H1 (cell line): ENCODE data around the gene PSTK. TPM values are rescaled to one million over a fixed set of nuclear protein-coding genes. Genes with fewer than 3 reads are reported as not detected.

Source experiments
- CTCF ChIA-PET: fragments of 300-600 bp; sonication (Branson Sonifier 250); formaldehyde crosslinking; loops from one replicate; lab custom pipeline; 2021; ENCODE audit not compliant: partially characterized antibody; lab: Charles Lee
- POLR2A ChIA-PET: fragments of 300-600 bp; sonication (Branson Sonifier 250); formaldehyde crosslinking; loops from one replicate; lab custom pipeline; 2021; ENCODE audit warnings: inconsistent platforms; ENCODE audit not compliant: partially characterized antibody; lab: Charles Lee
- DNase-seq, 2 experiments: peaks; one replicate each; pipeline versions ENCODE4 v3.0.0 to v3.0.0-alpha.2; 2010 to 2022; ENCODE audit warnings: low spot score in 2 of 2, low read depth in 1 of 2, mixed read lengths in 1 of 2
- FAIRE-seq: peaks from 2 replicates; lab custom pipeline; 2011; peaks lifted over from hg19 to GRCh38; lab: Jason Lieb, UNC
- H2AFZ ChIP-seq: 2 replicates; pipeline ENCODE4 v1.8.1; 2012; ENCODE audit warnings: low read length, inconsistent platforms
- H2AK5ac ChIP-seq: 2 replicates; pipeline ENCODE4 v1.6.1; 2013; ENCODE audit warnings: low read depth, low read length
- H2BK120ac ChIP-seq: replicated peaks from 2 replicates; pipeline ENCODE3; 2013; ENCODE audit warnings: low read depth, low read length, inconsistent platforms
- H2BK12ac ChIP-seq: 2 replicates; pipeline ENCODE4 v1.6.1; 2013; ENCODE audit warnings: low read depth, low read length
- H2BK15ac ChIP-seq: 2 replicates; pipeline ENCODE4 v1.6.1; 2013; ENCODE audit warnings: low read length
- H2BK20ac ChIP-seq: 2 replicates; pipeline ENCODE4 v1.6.1; 2013; ENCODE audit warnings: low read length
- H2BK5ac ChIP-seq: 2 replicates; pipeline ENCODE4 v1.6.1; 2013; ENCODE audit warnings: low read depth, low read length
- H3K14ac ChIP-seq: 2 replicates; pipeline ENCODE4 v1.6.1; 2013; ENCODE audit warnings: inconsistent platforms; ENCODE audit not compliant: insufficient read length
- H3K18ac ChIP-seq: 2 replicates; pipeline ENCODE4 v1.6.1; 2013; ENCODE audit warnings: low read length; ENCODE audit errors: extremely low read depth
- H3K23ac ChIP-seq: 2 replicates; pipeline ENCODE4 v1.6.1; 2013; ENCODE audit warnings: inconsistent platforms; ENCODE audit not compliant: insufficient read length
- H3K23me2 ChIP-seq: 2 replicates; pipeline ENCODE4 v1.6.1; 2013; ENCODE audit warnings: low read depth, low read length
- H3K27ac ChIP-seq: 2 replicates; pipeline ENCODE4 v1.6.1; 2011; ENCODE audit warnings: low read depth, low read length, inconsistent platforms
- H3K27me3 ChIP-seq, 4 experiments: replicated peaks in 1 of 4; 1 replicate in 1 of 4; 2 replicates in 3 of 4; pipeline versions ENCODE4 v1.6.1 to v1.8.1; 2011 to 2013; ENCODE audit warnings: low read length in 3 of 4, mild to moderate bottlenecking in 3 of 4, inconsistent platforms in 2 of 4, mixed read lengths in 2 of 4, moderate library complexity in 1 of 4; ENCODE audit not compliant: control insufficient read depth in 3 of 4, insufficient read depth in 3 of 4; ENCODE audit errors: extremely low read depth in 1 of 4
- H3K36me3 ChIP-seq, 4 experiments: 2 replicates each; pipeline versions ENCODE4 v1.6.1 to v1.8.1; 2011 to 2013; ENCODE audit warnings: mild to moderate bottlenecking in 4 of 4, low read length in 3 of 4, moderate library complexity in 2 of 4, control low read depth in 1 of 4, inconsistent platforms in 1 of 4; ENCODE audit not compliant: insufficient read depth in 4 of 4, control insufficient read depth in 2 of 4
- H3K4ac ChIP-seq: replicated peaks from 2 replicates; pipeline ENCODE3; 2013; ENCODE audit warnings: low read length, low read depth, mixed read lengths, inconsistent platforms; ENCODE audit not compliant: insufficient read length
- H3K4me1 ChIP-seq, 4 experiments: replicated peaks in 1 of 4; 1 replicate in 1 of 4; 2 replicates in 3 of 4; pipeline versions ENCODE4 v1.6.1 to v1.8.1; 2011 to 2013; ENCODE audit warnings: low read length in 3 of 4, inconsistent platforms in 2 of 4, mixed read lengths in 1 of 4; ENCODE audit not compliant: insufficient read depth in 4 of 4, control insufficient read depth in 3 of 4
- H3K4me2 ChIP-seq, 2 experiments: 2 replicates each; pipeline versions ENCODE4 v1.6.1 to v1.8.1; 2011 to 2013; ENCODE audit warnings: low read depth in 2 of 2, low read length in 2 of 2, control low read depth in 1 of 2, inconsistent platforms in 1 of 2, mild to moderate bottlenecking in 1 of 2; ENCODE audit not compliant: insufficient read depth in 1 of 2
- H3K4me3 ChIP-seq, 4 experiments: fragments of 200-600, 300-600 bp in 1 of 4; sonication (generic), shearing (Covaris generic), sonication (Bioruptor Twin) in 1 of 4; 2 replicates each; pipeline versions ENCODE4 v1.5.1 to v1.8.1; 2011 to 2016; ENCODE audit warnings: low read length in 4 of 4, low read depth in 3 of 4, control low read depth in 2 of 4, inconsistent platforms in 2 of 4, mild to moderate bottlenecking in 2 of 4, mixed read lengths in 1 of 4, moderate library complexity in 1 of 4; ENCODE audit not compliant: insufficient read depth in 2 of 4; ENCODE audit errors: extremely low read depth in 1 of 4
- H3K56ac ChIP-seq: replicated peaks from 2 replicates; pipeline ENCODE3; 2013; ENCODE audit warnings: low read depth, mild to moderate bottlenecking, mixed read lengths, low read length, inconsistent platforms; ENCODE audit not compliant: insufficient read length
- H3K79me1 ChIP-seq: 2 replicates; pipeline ENCODE4 v1.6.1; 2013; ENCODE audit warnings: low read depth, low read length, control low read depth
- H3K79me2 ChIP-seq, 2 experiments: 2 replicates each; pipeline versions ENCODE4 v1.6.1 to v1.8.1; 2012 to 2013; ENCODE audit warnings: low read length in 2 of 2, mild to moderate bottlenecking in 2 of 2, inconsistent platforms in 1 of 2; ENCODE audit not compliant: insufficient read depth in 2 of 2, control insufficient read depth in 1 of 2
- H3K9ac ChIP-seq, 4 experiments: replicated peaks in 1 of 4; 1 replicate in 1 of 4; 2 replicates in 3 of 4; pipeline versions ENCODE4 v1.6.1 to v1.8.1; 2011 to 2013; ENCODE audit warnings: low read depth in 3 of 4, low read length in 3 of 4, control low read depth in 2 of 4, mild to moderate bottlenecking in 2 of 4, moderate library complexity in 2 of 4, inconsistent platforms in 1 of 4; ENCODE audit errors: extremely low read depth in 1 of 4
- H3K9me3 ChIP-seq, 2 experiments: 2 replicates each; pipeline versions ENCODE4 v1.6.1 to v1.8.1; 2012 to 2013; ENCODE audit warnings: mild to moderate bottlenecking in 2 of 2, moderate library complexity in 2 of 2, control low read depth in 1 of 2, inconsistent platforms in 1 of 2, low read depth in 1 of 2, low read length in 1 of 2, mixed read lengths in 1 of 2; ENCODE audit not compliant: insufficient read depth in 2 of 2
- H4K20me1 ChIP-seq, 2 experiments: replicated peaks in 1 of 2; 2 replicates each; pipeline versions ENCODE3 to v1.8.1; 2011 to 2013; ENCODE audit warnings: inconsistent platforms in 2 of 2, low read length in 2 of 2, mild to moderate bottlenecking in 1 of 2; ENCODE audit not compliant: insufficient read depth in 2 of 2, control insufficient read depth in 1 of 2
- H4K5ac ChIP-seq: 2 replicates; pipeline ENCODE4 v1.6.1; 2013; ENCODE audit warnings: low read length, low read depth, mixed read lengths, inconsistent platforms; ENCODE audit not compliant: insufficient read length
- H4K8ac ChIP-seq: 2 replicates; pipeline ENCODE4 v1.8.0; 2013; ENCODE audit warnings: mild to moderate bottlenecking, moderate library complexity, low read length, inconsistent platforms; ENCODE audit not compliant: insufficient read depth; ENCODE audit errors: extremely low read depth
- H4K91ac ChIP-seq: replicated peaks from 2 replicates; pipeline ENCODE3; 2013; ENCODE audit warnings: low read length, mixed read lengths, inconsistent platforms; ENCODE audit not compliant: insufficient read length
- PHF8 ChIP-seq: fragments of 200-600 bp; sonication (generic); conservative IDR thresholded peaks from 2 replicates; pipeline ENCODE4 v1.7.1; 2012; ENCODE audit warnings: low read depth, mild to moderate bottlenecking, inconsistent platforms, low read length, moderate library complexity
- RXRA ChIP-seq: IDR thresholded peaks from 2 replicates; pipeline ENCODE4 v1.6.1; 2011; ENCODE audit warnings: low read depth, mild to moderate bottlenecking, low read length, moderate library complexity; ENCODE audit not compliant: insufficient read depth
- SAP30 ChIP-seq: fragments of 300-600 bp; sonication (generic); IDR thresholded peaks from 2 replicates; pipeline ENCODE4 v1.7.1; 2012; ENCODE audit warnings: low read length, moderate library complexity, mild to moderate bottlenecking, inconsistent platforms; ENCODE audit not compliant: insufficient read depth, insufficient replicate concordance
- WGBS, 2 experiments: shearing (Covaris generic) in 1 of 2; methylation state at CpG; one replicate each; pipeline versions ENCODE4 v1.1.6 to v1.1.7; 2013 to 2015; ENCODE audit warnings: low lambda C conversion rate in 2 of 2, mixed read lengths in 2 of 2, inconsistent platforms in 1 of 2, low coverage in 1 of 2, missing lambda C conversion rate in 1 of 2; ENCODE audit not compliant: insufficient replicate concordance in 2 of 2, insufficient coverage in 1 of 2, insufficient read length in 1 of 2; ENCODE audit errors: extremely low coverage in 1 of 2, missing lambda C conversion rate in 1 of 2; 5-methylcytosine and 5-hydroxymethylcytosine counted together
- polyA plus RNA-seq, 7 experiments: library from polyadenylated mRNA; depleted of rRNA in 3 of 7; stranded (reverse) in 5 of 7; unstranded in 2 of 7; fragments of >200 nt in 5 of 7; fragments of 200-250 nt in 2 of 7; gene quantifications; 1 replicate in 5 of 7; 2 replicates in 1 of 7; 4 replicates in 1 of 7; pipeline versions ENCODE4 v1.2.1 to v1.2.3, GENCODE V29; 2011 to 2013; ENCODE audit warnings: missing spikeins in 2 of 7, mixed read lengths in 2 of 7
- total RNA-seq: library from RNA; stranded (reverse); fragmentation: NEBNext Ultra II Directional; extraction: Animal tissue kit (Norgen Biotek cat#: 25700); gene quantifications from 2 replicates; pipeline ENCODE4 v1.2.1, GENCODE V29; 2021

PSTK gene
- total and polyA plus RNA-seq, 2 of the 8 experiments (the other 6 are each of a cell fraction or from before 2014, with no cell fraction given) = 4.4 to 6.6 TPM

DNA sequence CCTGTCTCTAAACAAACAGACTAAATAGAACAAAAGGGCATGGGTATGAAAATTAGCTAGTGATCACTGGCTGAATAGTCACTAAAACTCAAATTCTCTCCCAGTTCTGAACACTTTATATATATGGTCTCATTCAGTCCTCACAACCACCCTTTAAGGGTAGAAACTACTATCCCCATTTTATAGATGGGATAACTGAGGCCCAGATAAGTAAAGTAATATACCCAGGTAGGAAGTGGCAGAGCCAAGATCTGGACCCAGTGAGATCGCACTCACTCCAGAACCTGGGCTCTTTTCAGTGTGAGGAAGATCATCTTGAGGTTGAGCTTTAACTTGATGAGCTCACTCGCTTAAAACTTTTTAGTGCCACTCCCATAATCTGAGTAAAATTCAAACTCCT, 4.5 kb downstream of the PSTK start:
- H2BK12ac ChIP-seq = no peak overlapping the region
- no peak overlapping the region for H2BK120ac ChIP-seq
- H4K8ac ChIP-seq = no peak overlapping the region
- H2AFZ ChIP-seq = no peak overlapping the region
- H3K56ac ChIP-seq = no peak overlapping the region
- no peaks in the 10 kb centered on the region for H3K79me2 ChIP-seq
- no peak overlapping the region for H3K4ac ChIP-seq
- no peak overlapping the region for H2BK15ac ChIP-seq
- no peak for TF ChIP-seq SAP30
- no peak for TF ChIP-seq RXRA
- TF ChIP-seq PHF8 = no peak
- TF ChIP-seq, all 59 proteins: peak for 0
- H3K4me3 ChIP-seq = no peak overlapping the region
- no peak overlapping the region for H2BK5ac ChIP-seq
- WGBS, 2 experiments = 95% methylated on average over 2 of the region's 2 CpGs; no CpG with 5 or more reads in 1 of the 2 experiments
- H3K27me3 ChIP-seq = no peaks in the 10 kb centered on the region
- no peaks in the 10 kb centered on the region for H4K20me1 ChIP-seq
- no peak overlapping the region for H3K9ac ChIP-seq
- DNase-seq = no peak
- FAIRE-seq = no peak
- no peak overlapping the region for H2AK5ac ChIP-seq
- no peak overlapping the region for H3K27ac ChIP-seq
- H3K23me2 ChIP-seq = peaks cover 6% of the 10 kb centered on the region
- peaks cover 0 to 1% (median 0%) of the 10 kb centered on the region in 4 experiments; a peak in 1 of 7 replicates for H3K4me1 ChIP-seq
- no peak overlapping the region for H3K4me2 ChIP-seq
- no peak overlapping the region for H2BK20ac ChIP-seq
- no peak overlapping the region for H3K14ac ChIP-seq
- no peak overlapping the region for H4K91ac ChIP-seq
- no peak overlapping the region for H4K5ac ChIP-seq
- ChIA-PET POLR2A (interaction anchor here (0.9 to 2.6 kb wide), 3 partner anchors 15 to 30 kb away, joined by 3 to 6 read pairs (median 4); no protein-coding TSS in a partner anchor), CTCF (interaction anchor here (0.6 to 1.2 kb wide), 3 partner anchors 13 to 693 kb away, joined by 3 read pairs; no protein-coding TSS in a partner anchor)
- H3K36me3 ChIP-seq = peaks cover 0 to 7% (median 2%) of the 10 kb centered on the region in 4 experiments; a peak in 2 of 8 replicates
- no peaks in the 10 kb centered on the region for H3K79me1 ChIP-seq
- H3K23ac ChIP-seq = no peak overlapping the region
- no peak overlapping the region for H3K18ac ChIP-seq
- no peaks in the 10 kb centered on the region for H3K9me3 ChIP-seq
